GM19324 (cell line): ENCODE measurements around the gene LRR1.
"Not testable (repeated sequence)": the region's sequence is repeated elsewhere in the genome, so short reads cannot be mapped to it uniquely, and the experiment has no call there.

Source experiments
- ATAC-seq: cut with Tn5 transposase; IDR thresholded peaks from one replicate; pipeline ENCODE4 v1.9.1; 2021; ENCODE audit warnings: mild to moderate bottlenecking, moderate library complexity; ENCODE audit not compliant: unreplicated experiment, low FRiP score

Gene LRR1

GRCh38 chr14:49598485-49599300, at the start of gene LRR1:
LRR1 (plus strand) TSS chr14:49598940; CDS start chr14:49599021, 81 bp downstream.
- peak; percentile 69 for ATAC-seq

GRCh38 chr14:49549446-49549845, 49.3 kb upstream of the LRR1 start:
- no peak for ATAC-seq

- ATAC-seq, result no peak
These were observed 48.9 kb upstream of the LRR1 start for GRCh38 chr14:49549881-49550280.

GRCh38 chr14:49550286-49551184, 48.2 kb upstream of the LRR1 start:
- ATAC-seq, result no peak

- ATAC-seq, result no peak
These were observed 47.2 kb upstream of the LRR1 start for GRCh38 chr14:49551569-49551968.

GRCh38 chr14:49553106-49553505, 45.6 kb upstream of the LRR1 start:
- no peak for ATAC-seq

GRCh38 chr14:49553892-49554291, 44.8 kb upstream of the LRR1 start:
- no peak for ATAC-seq

GRCh38 chr14:49559979-49560768, 38.6 kb upstream of the LRR1 start:
- ATAC-seq, result no peak

- ATAC-seq, result no peak
These were observed 32.0 kb upstream of the LRR1 start for GRCh38 chr14:49566714-49567113.

- ATAC-seq, result no peak
These were observed 29.5 kb upstream of the LRR1 start for GRCh38 chr14:49569281-49569680.

GRCh38 chr14:49574038-49574437, 24.7 kb upstream of the LRR1 start:
- no peak for ATAC-seq

- no peak for ATAC-seq
These were observed 20.6 kb upstream of the LRR1 start for GRCh38 chr14:49578141-49578540.

GRCh38 chr14:49579841-49580240, 18.9 kb upstream of the LRR1 start:
- ATAC-seq, result no peak

GRCh38 chr14:49581209-49582112, 17.3 kb upstream of the LRR1 start:
- ATAC-seq, result no peak

- ATAC-seq, result no peak
These were observed 16.4 kb upstream of the LRR1 start for GRCh38 chr14:49582113-49582977.

- no peak for ATAC-seq
These were observed 15.1 kb upstream of the LRR1 start for GRCh38 chr14:49583629-49584028.

- no peak for ATAC-seq
These were observed 14.7 kb upstream of the LRR1 start for GRCh38 chr14:49584058-49584457.

GRCh38 chr14:49584981-49585640, 13.6 kb upstream of the LRR1 start:
- not testable (repeated sequence) for ATAC-seq
